Neuronal stem cell (in vitro differentiated cells): ENCODE measurements around the gene PCLAF. TPM values are rescaled to one million over a fixed set of nuclear protein-coding genes. Genes with fewer than 3 reads are reported as not detected.
A peak's percentile ranks its signal among the peaks of the same experiment; 100 is the strongest.

Source experiments
- DNase-seq: peaks from one replicate; pipeline ENCODE4 v3.0.0-alpha.2; 2013; ENCODE audit warnings: low spot score
- H2AFZ ChIP-seq: one replicate; pipeline ENCODE4 v1.6.1; 2013; ENCODE audit warnings: mild to moderate bottlenecking, low read length, inconsistent platforms
- H2AK5ac ChIP-seq: 2 replicates; pipeline ENCODE4 v1.6.1; 2013; ENCODE audit warnings: low read depth, mild to moderate bottlenecking, inconsistent platforms, low read length, moderate library complexity, mixed read lengths
- H2BK120ac ChIP-seq: 2 replicates; pipeline ENCODE4 v1.6.1; 2013; ENCODE audit warnings: low read depth, mild to moderate bottlenecking, inconsistent platforms, low read length, moderate library complexity, mixed read lengths
- H2BK12ac ChIP-seq: one replicate; pipeline ENCODE4 v1.6.1; 2013; ENCODE audit warnings: low read length, inconsistent platforms
- H2BK15ac ChIP-seq: 2 replicates; pipeline ENCODE4 v1.6.1; 2013; ENCODE audit warnings: mild to moderate bottlenecking, low read length, inconsistent platforms, mixed read lengths
- H2BK5ac ChIP-seq: one replicate; pipeline ENCODE4 v1.6.1; 2013; ENCODE audit warnings: inconsistent platforms, mild to moderate bottlenecking, low read length, moderate library complexity
- H3K14ac ChIP-seq: one replicate; pipeline ENCODE4 v1.6.1; 2013; ENCODE audit warnings: low read length, inconsistent platforms
- H3K18ac ChIP-seq: 2 replicates; pipeline ENCODE4 v1.6.1; 2013; ENCODE audit warnings: low read length, inconsistent platforms
- H3K23ac ChIP-seq: 2 replicates; pipeline ENCODE4 v1.6.1; 2013; ENCODE audit warnings: low read depth, mild to moderate bottlenecking, mixed read lengths, low read length, inconsistent platforms; ENCODE audit not compliant: poor library complexity
- H3K27ac ChIP-seq: replicated peaks from 3 replicates; pipeline ENCODE4 v1.5.1; 2013; ENCODE audit warnings: low read length, inconsistent platforms
- H3K27me3 ChIP-seq, 3 experiments: 2 replicates each; pipeline ENCODE4 v1.6.1; 2013; ENCODE audit warnings: low read length in 3 of 3, mild to moderate bottlenecking in 2 of 3, inconsistent platforms in 1 of 3, low read depth in 1 of 3, mixed read lengths in 1 of 3, moderate library complexity in 1 of 3; ENCODE audit not compliant: control insufficient read depth in 3 of 3, insufficient read depth in 3 of 3
- H3K36me3 ChIP-seq, 2 donors: replicated peaks in 1 of 2; 2 replicates each; pipeline ENCODE4 v1.6.1; 2013; ENCODE audit warnings: low read length in 2 of 2; ENCODE audit not compliant: control insufficient read depth in 2 of 2, insufficient read depth in 2 of 2
- H3K4ac ChIP-seq: 2 replicates; pipeline ENCODE4 v1.6.1; 2013; ENCODE audit warnings: inconsistent platforms, mild to moderate bottlenecking, low read length, moderate library complexity
- H3K4me1 ChIP-seq, 2 donors: 1 replicate in 1 of 2; 2 replicates in 1 of 2; pipeline ENCODE4 v1.6.1; 2013; ENCODE audit warnings: low read length in 2 of 2, low read depth in 1 of 2; ENCODE audit not compliant: control insufficient read depth in 2 of 2, insufficient read depth in 1 of 2
- H3K4me2 ChIP-seq: one replicate; pipeline ENCODE4 v1.6.1; 2013; ENCODE audit warnings: mild to moderate bottlenecking, low read length, inconsistent platforms; ENCODE audit not compliant: insufficient read depth, poor library complexity, severe bottlenecking
- H3K4me3 ChIP-seq, 2 donors: 2 replicates each; pipeline ENCODE4 v1.5.1; 2013; ENCODE audit warnings: low read length in 2 of 2, mild to moderate bottlenecking in 2 of 2, inconsistent platforms in 1 of 2, moderate library complexity in 1 of 2
- H3K79me1 ChIP-seq: one replicate; pipeline ENCODE4 v1.6.1; 2013; ENCODE audit warnings: low read depth, mild to moderate bottlenecking, inconsistent platforms, low read length, moderate library complexity
- H3K9ac ChIP-seq: one replicate; pipeline ENCODE4 v1.6.1; 2013; ENCODE audit warnings: mild to moderate bottlenecking, low read depth, low read length, inconsistent platforms; ENCODE audit not compliant: poor library complexity
- H3K9me3 ChIP-seq, 2 donors: replicated peaks in 1 of 2; 2 replicates each; pipeline versions ENCODE3 to v1.6.1; 2013; ENCODE audit warnings: low read length in 2 of 2, mild to moderate bottlenecking in 2 of 2, inconsistent platforms in 1 of 2, low read depth in 1 of 2, mixed read lengths in 1 of 2, moderate library complexity in 1 of 2; ENCODE audit not compliant: control insufficient read depth in 2 of 2, insufficient read depth in 1 of 2
- H4K8ac ChIP-seq: one replicate; pipeline ENCODE4 v1.6.1; 2013; ENCODE audit warnings: low read depth, mild to moderate bottlenecking, inconsistent platforms, low read length, moderate library complexity
- H4K91ac ChIP-seq: one replicate; pipeline ENCODE4 v1.6.1; 2013; ENCODE audit warnings: low read length, low read depth, mild to moderate bottlenecking, inconsistent platforms; ENCODE audit not compliant: poor library complexity
- WGBS, 2 donors: extraction: QIAGEN DNeasy Blood & Tissue Kit; methylation state at CpG; one replicate each; pipeline ENCODE4 v1.1.7; 2013; ENCODE audit warnings: missing lambda C conversion rate in 2 of 2, mixed read lengths in 1 of 2; ENCODE audit not compliant: insufficient read length in 2 of 2, insufficient replicate concordance in 1 of 2; ENCODE audit errors: extremely low coverage in 2 of 2; 5-methylcytosine and 5-hydroxymethylcytosine counted together
- polyA plus RNA-seq, 2 experiments: library from polyadenylated mRNA; stranded (reverse); fragments of 200-250 nt; gene quantifications; one replicate each; pipeline ENCODE4 v1.2.3, GENCODE V29; 2013

PCLAF gene, protein sequence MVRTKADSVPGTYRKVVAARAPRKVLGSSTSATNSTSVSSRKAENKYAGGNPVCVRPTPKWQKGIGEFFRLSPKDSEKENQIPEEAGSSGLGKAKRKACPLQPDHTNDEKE
- 138 TPM for polyA plus RNA-seq (2013, experiment 1 of 2)
- polyA plus RNA-seq (2013, experiment 2 of 2), result 138 TPM

DNA sequence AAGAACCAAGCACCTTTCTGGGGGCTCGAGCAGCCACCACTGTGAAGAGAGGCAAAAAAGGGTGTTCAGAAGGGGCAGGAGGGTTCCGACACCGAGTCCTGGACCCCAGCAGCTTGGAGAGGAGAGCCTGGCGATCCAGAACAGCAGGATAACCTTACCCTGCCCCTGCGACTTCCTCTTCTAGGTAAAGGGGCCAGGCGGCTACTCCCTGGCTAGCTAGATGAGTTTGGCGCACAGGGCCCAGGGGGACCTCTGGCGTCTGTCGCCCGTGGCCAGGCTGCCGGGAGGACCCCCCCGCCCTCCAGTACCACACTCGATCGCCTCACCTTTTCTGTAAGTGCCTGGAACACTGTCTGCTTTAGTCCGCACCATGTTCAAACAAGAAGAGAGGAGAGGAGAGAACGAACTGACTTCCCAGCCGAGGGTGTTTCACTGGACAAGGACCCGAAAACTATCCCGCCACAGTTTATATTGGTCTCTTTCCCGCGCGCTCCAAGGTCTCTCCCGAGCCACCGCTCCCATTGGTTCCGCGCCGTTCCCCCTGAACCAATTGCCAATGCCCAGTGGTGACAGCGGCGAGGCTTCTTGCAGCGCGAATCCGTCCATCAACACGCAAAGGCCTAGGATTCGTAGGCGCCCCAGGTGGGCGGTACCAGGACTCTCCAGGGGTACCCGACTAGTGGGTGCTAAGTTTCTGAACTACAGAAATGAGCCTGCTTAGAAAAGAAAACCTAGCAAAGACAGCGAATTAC, at the start of gene PCLAF:
TSS of gene PCLAF (minus strand) at position 442 of the 752 bp plus-strand sequence. CDS start at position 372, 70 bp downstream.
- no peak within 1 kb of the TSS for H3K4ac ChIP-seq
- no peak within 1 kb of the TSS for H2BK120ac ChIP-seq
- H2BK5ac ChIP-seq, result no peak within 1 kb of the TSS
- H3K23ac ChIP-seq, result no peak within 1 kb of the TSS
- no peaks in the 10 kb centered on the region for H3K79me1 ChIP-seq
- H2AK5ac ChIP-seq, result no peak within 1 kb of the TSS
- H2BK15ac ChIP-seq, result no peak within 1 kb of the TSS
- no CpG with 5 or more reads among the region's 38 CpGs for WGBS, 2 donors
- H3K4me1 ChIP-seq, result peaks cover 0 to 4% of the 10 kb centered on the region in 2 donors
- H3K18ac ChIP-seq, result peak within 1 kb of the TSS; percentile 86
- peaks cover 0 to 36% of the 10 kb centered on the region in 2 donors for H3K36me3 ChIP-seq
- peak within 1 kb of the TSS; percentile 60 for H3K4me2 ChIP-seq
- H3K4me3 ChIP-seq, result peak within 1 kb of the TSS; percentile 59 to 87
- H4K91ac ChIP-seq, result no peak within 1 kb of the TSS
- H2AFZ ChIP-seq, result peak within 1 kb of the TSS; percentile 88
- H3K27me3 ChIP-seq, result no peaks in the 10 kb centered on the region
- H3K9me3 ChIP-seq, result no peaks in the 10 kb centered on the region
- no peak within 1 kb of the TSS for H4K8ac ChIP-seq
- peak; percentile 87 for DNase-seq
- H3K14ac ChIP-seq, result no peak within 1 kb of the TSS
- H3K27ac ChIP-seq, result peak within 1 kb of the TSS; percentile 53
- H2BK12ac ChIP-seq, result no peak within 1 kb of the TSS
- H3K9ac ChIP-seq, result peak within 1 kb of the TSS; percentile 89

DNA sequence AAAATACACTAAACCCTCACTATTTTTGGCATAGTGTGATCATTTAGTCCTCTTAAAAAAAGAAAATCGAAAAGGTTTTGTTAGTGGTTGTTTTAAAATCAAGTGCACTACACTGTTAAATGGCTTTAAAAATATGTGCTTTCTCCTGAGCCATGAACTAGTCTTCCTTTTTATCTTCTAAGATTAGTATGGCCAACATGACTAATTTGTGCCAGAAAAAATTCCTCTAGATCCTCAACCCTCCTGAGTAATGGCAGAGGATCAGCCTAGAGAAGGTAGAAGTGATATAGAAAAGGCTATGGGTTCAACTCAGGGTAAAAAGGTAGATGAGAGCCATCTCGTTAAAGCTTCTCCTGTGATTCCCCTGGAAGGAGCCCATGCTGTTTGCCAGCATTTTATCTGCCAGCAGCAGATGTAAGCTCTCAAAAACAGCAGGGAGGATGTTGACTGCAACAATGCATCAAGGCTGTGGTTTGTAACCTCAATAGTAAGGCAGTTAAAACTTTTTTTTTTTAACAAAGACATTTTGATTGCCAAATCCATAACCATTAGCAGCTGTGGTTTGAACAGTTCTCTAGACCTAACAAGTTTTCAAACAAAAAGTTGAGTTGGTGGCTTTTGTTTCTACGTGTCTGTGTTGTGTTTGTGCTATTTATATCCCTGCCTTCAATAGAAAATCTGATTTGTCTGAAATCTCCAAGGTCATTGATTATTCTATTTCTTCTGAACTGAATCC, 48.9 kb upstream of the PCLAF start:
- Histone ChIP-seq H3K9ac (no peak overlapping the region), H4K91ac (no peak overlapping the region), H3K27ac (no peak overlapping the region), H3K4me1 (peaks cover 0 to 7% of the 10 kb centered on the region in 2 donors), H2BK120ac (no peak overlapping the region), H3K27me3 (no peaks in the 10 kb centered on the region), H2BK5ac (no peak overlapping the region), H3K9me3 (no peaks in the 10 kb centered on the region), H3K23ac (no peak overlapping the region), H3K18ac (no peak overlapping the region), H3K36me3 (peaks cover 0 to 38% of the 10 kb centered on the region in 2 donors), H3K79me1 (no peaks in the 10 kb centered on the region), H2AFZ (no peak overlapping the region), H3K4ac (no peak overlapping the region), H2BK12ac (no peak overlapping the region), H2AK5ac (no peak overlapping the region), H4K8ac (no peak overlapping the region), H2BK15ac (no peak overlapping the region), H3K4me3 (no peak overlapping the region), H3K4me2 (no peak overlapping the region), H3K14ac (no peak overlapping the region)
- peak; percentile 18 for DNase-seq
- no CpG with 5 or more reads among the region's 3 CpGs for WGBS, 2 donors

DNA sequence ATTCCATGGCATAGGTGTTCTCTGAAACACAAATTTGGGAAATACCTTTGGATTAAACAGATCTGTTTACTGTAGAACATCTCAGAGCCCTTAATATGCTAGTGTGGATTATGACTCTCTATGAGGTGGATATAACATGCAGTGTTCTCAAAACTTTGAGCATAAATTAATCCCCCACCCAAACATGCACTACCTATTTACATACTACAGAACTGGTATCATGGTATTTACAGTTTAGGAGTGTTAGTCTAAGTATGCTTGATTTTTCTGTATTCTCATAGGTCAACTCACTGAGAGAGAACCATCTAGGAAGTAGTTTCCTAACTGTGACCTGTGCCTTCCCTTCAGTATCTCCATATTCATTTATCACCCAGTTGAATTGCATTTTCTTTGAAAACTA, 48.2 kb upstream of the PCLAF start:
- no peak overlapping the region for H2BK15ac ChIP-seq
- no peak overlapping the region for H3K14ac ChIP-seq
- H3K23ac ChIP-seq, result no peak overlapping the region
- no peak for DNase-seq
- H2BK120ac ChIP-seq, result no peak overlapping the region
- no peaks in the 10 kb centered on the region for H3K27me3 ChIP-seq
- H3K79me1 ChIP-seq, result no peaks in the 10 kb centered on the region
- no peak overlapping the region for H2AK5ac ChIP-seq
- H4K91ac ChIP-seq, result no peak overlapping the region
- H3K9ac ChIP-seq, result no peak overlapping the region
- no peak overlapping the region for H2AFZ ChIP-seq
- no peaks in the 10 kb centered on the region for H3K9me3 ChIP-seq
- H2BK12ac ChIP-seq, result no peak overlapping the region
- H3K4ac ChIP-seq, result no peak overlapping the region
- no peak overlapping the region for H3K4me3 ChIP-seq
- H3K27ac ChIP-seq, result no peak overlapping the region
- no peak overlapping the region for H4K8ac ChIP-seq
- H2BK5ac ChIP-seq, result no peak overlapping the region
- peaks cover 0 to 7% of the 10 kb centered on the region in 2 donors for H3K4me1 ChIP-seq
- H3K36me3 ChIP-seq, result peaks cover 0 to 45% of the 10 kb centered on the region in 2 donors
- no peak overlapping the region for H3K4me2 ChIP-seq
- H3K18ac ChIP-seq, result no peak overlapping the region

DNA sequence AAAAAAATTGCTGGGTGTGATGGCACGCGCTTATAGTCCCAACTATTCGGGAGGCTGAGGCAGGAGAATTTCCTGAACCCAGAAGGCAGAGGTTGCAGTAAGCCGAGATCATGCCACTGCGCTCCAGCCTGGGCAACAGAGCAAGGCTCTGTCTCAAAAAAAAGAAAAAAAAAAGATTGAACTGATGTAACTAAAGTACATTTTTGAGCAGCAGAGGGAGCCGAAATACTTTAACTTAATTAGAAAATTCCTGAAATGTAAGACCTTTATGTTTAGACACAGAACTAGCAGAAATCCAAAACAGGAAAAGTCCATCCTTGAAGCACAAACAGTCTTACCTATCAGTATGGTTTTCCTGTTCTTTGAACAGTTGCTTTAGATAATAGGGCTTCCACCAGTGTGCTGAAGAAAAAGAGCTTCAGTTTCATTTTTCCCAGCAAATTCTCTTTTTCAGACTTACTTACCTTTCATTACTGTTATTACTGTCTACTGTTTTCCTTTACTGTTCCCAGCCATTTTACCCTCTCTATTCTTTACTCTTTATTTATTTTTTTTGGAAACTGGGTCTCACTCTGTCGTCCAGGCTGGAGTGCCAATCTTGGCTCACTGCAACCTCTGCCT, 45.7 kb upstream of the PCLAF start:
- no peak overlapping the region for H3K18ac ChIP-seq
- no peak overlapping the region for H4K91ac ChIP-seq
- H3K27ac ChIP-seq, result no peak overlapping the region
- H2BK120ac ChIP-seq, result no peak overlapping the region
- no peak overlapping the region for H2BK5ac ChIP-seq
- no peak overlapping the region for H2BK15ac ChIP-seq
- H3K9me3 ChIP-seq, result no peaks in the 10 kb centered on the region
- H3K14ac ChIP-seq, result no peak overlapping the region
- no peak overlapping the region for H3K9ac ChIP-seq
- H3K36me3 ChIP-seq, result peaks cover 2 to 61% of the 10 kb centered on the region in 2 donors
- H2BK12ac ChIP-seq, result no peak overlapping the region
- no peaks in the 10 kb centered on the region for H3K79me1 ChIP-seq
- H3K4me2 ChIP-seq, result no peak overlapping the region
- no peak overlapping the region for H3K4me3 ChIP-seq
- no CpG with 5 or more reads among the region's 7 CpGs for WGBS, 2 donors
- H2AK5ac ChIP-seq, result no peak overlapping the region
- no peak overlapping the region for H3K23ac ChIP-seq
- no peak overlapping the region for H3K4ac ChIP-seq
- DNase-seq, result no peak
- H3K4me1 ChIP-seq, result peaks cover 0 to 7% of the 10 kb centered on the region in 2 donors
- no peaks in the 10 kb centered on the region for H3K27me3 ChIP-seq
- no peak overlapping the region for H2AFZ ChIP-seq
- H4K8ac ChIP-seq, result no peak overlapping the region
